T-helper 2 cell treated with Interferon-gamma antibody and Interleukin-4, amounts not matched to agents 5 μg/mL and 100 μg/mL, for 36 hours (primary cell): Measurements from ENCODE around the gene SLITRK4.

Source experiments
- DNase-seq: peaks from one replicate; pipeline ENCODE4 v3.0.0; 2021; ENCODE audit warnings: low spot score
- H3K27ac Mint-ChIP-seq: one replicate; pipeline ENCODE4 v1.8.0; 2021; ENCODE audit warnings: mild to moderate bottlenecking, mixed read lengths
- H3K27me3 Mint-ChIP-seq: one replicate; pipeline ENCODE4 v1.8.0; 2021; ENCODE audit warnings: low read depth, mixed read lengths
- H3K36me3 Mint-ChIP-seq: one replicate; pipeline ENCODE4 v1.8.0; 2021; ENCODE audit warnings: low read depth, mixed read lengths
- H3K4me1 Mint-ChIP-seq: one replicate; pipeline ENCODE4 v1.8.0; 2021; ENCODE audit warnings: low read depth, mixed read lengths
- H3K4me3 Mint-ChIP-seq: one replicate; pipeline ENCODE4 v1.8.0; 2022; ENCODE audit warnings: mild to moderate bottlenecking, moderate library complexity, mixed read lengths
- H3K9me3 Mint-ChIP-seq: one replicate; pipeline ENCODE4 v1.8.0; 2021; ENCODE audit warnings: mixed read lengths

SLITRK4 gene

DNA sequence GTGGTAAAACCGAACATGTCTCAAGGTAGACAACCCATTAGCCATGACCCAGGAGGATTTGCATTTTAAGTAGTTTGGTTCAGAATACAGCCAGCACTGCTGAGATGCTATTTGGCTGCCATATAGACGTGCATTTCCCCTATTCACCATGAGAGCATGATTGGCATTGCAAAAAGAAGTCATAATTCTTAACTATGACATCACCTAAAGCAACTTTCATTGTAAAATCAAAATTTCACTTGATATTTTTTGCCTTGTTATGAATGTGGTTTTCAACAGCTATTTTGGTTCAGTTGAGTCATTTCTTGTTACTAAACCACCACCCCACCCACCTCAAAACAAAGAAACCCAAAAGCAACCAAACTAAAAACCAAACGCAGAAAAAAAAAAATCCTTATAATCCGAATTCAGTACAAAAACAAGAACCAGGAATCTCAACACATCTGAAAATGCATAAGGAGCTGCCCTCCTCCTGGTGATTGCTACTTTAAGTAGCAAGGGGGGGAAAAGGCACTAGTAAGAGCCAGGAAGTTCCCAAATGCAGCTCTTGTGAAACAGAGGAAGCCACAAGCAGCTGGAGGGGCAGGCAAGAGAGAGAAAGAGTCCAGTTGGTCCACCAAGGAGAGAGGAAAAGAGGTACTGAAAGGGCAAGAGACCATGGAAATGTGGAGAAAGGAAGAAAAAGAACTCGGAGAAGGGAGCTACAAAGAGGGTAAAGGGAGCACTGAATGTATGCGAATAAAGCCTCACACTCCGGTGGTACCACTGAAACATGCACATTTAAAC, 3.1 kb downstream of the SLITRK4 start:
- Mint-ChIP-seq H3K9me3 (no peaks in the 10 kb centered on the region), H3K4me1 (no peaks in the 10 kb centered on the region), H3K27ac (peak overlapping the region; percentile 41), H3K27me3 (peaks cover 11% of the 10 kb centered on the region), H3K4me3 (no peak overlapping the region), H3K36me3 (no peaks in the 10 kb centered on the region)
- DNase-seq = no peak

GRCh38 chrX:143623657-143624056, 12.2 kb downstream of the SLITRK4 start:
- H3K27me3 Mint-ChIP-seq = no peaks in the 10 kb centered on the region
- H3K9me3 Mint-ChIP-seq = no peaks in the 10 kb centered on the region
- H3K36me3 Mint-ChIP-seq = no peaks in the 10 kb centered on the region
- H3K4me3 Mint-ChIP-seq = no peak overlapping the region
- H3K4me1 Mint-ChIP-seq = no peaks in the 10 kb centered on the region
- no peak overlapping the region for H3K27ac Mint-ChIP-seq
- DNase-seq = no peak

- DNase-seq = no peak
- Mint-ChIP-seq H3K27ac (no peak overlapping the region), H3K4me3 (no peak overlapping the region), H3K36me3 (no peaks in the 10 kb centered on the region), H3K27me3 (no peaks in the 10 kb centered on the region), H3K4me1 (no peaks in the 10 kb centered on the region), H3K9me3 (no peaks in the 10 kb centered on the region)
Observed at GRCh38 chrX:143621276-143621675, 14.6 kb downstream of the SLITRK4 start.

DNA sequence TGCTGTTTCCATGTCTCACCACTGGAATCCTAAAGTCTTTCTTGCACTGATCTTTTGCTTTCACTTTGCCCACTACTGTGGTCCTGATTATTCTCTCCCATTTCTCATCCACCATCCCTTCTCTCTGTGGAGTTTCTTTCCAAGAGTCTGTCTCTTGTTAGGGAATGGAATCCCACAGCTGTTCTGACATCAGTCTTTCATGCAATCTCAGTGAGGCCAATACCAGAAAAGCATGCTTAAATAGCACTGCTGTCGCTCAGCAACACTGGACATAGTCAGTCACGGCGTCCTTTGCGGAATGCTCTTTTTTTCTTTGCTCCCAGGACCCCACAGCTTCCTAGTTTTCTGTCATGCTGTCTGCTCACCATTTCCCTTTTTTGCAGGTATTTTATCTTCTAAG, 20.1 kb downstream of the SLITRK4 start:
- H3K27ac Mint-ChIP-seq = no peak overlapping the region

GRCh38 chrX:143601809-143602208, 34.1 kb downstream of the SLITRK4 start:
- DNase-seq = no peak
- no peaks in the 10 kb centered on the region for H3K4me1 Mint-ChIP-seq
- no peak overlapping the region for H3K27ac Mint-ChIP-seq
- no peaks in the 10 kb centered on the region for H3K36me3 Mint-ChIP-seq
- H3K4me3 Mint-ChIP-seq = no peak overlapping the region
- H3K9me3 Mint-ChIP-seq = peaks cover 12% of the 10 kb centered on the region
- no peaks in the 10 kb centered on the region for H3K27me3 Mint-ChIP-seq

More for the DNA sequence above, 20.1 kb downstream of the SLITRK4 start:
- H3K4me3 Mint-ChIP-seq = no peak overlapping the region
- H3K9me3 Mint-ChIP-seq = peaks cover 4% of the 10 kb centered on the region
- no peaks in the 10 kb centered on the region for H3K4me1 Mint-ChIP-seq
- DNase-seq = no peak
- no peaks in the 10 kb centered on the region for H3K27me3 Mint-ChIP-seq
- no peaks in the 10 kb centered on the region for H3K36me3 Mint-ChIP-seq

- Mint-ChIP-seq H3K4me3 (no peak overlapping the region), H3K4me1 (no peaks in the 10 kb centered on the region), H3K27me3 (no peaks in the 10 kb centered on the region), H3K36me3 (no peaks in the 10 kb centered on the region), H3K9me3 (peaks cover 12% of the 10 kb centered on the region), H3K27ac (no peak overlapping the region)
- no peak for DNase-seq
Observed at GRCh38 chrX:143581240-143581639, 54.7 kb downstream of the SLITRK4 start.

- Mint-ChIP-seq H3K4me1 (no peaks in the 10 kb centered on the region), H3K27me3 (no peaks in the 10 kb centered on the region), H3K9me3 (peaks cover 12% of the 10 kb centered on the region), H3K4me3 (no peak overlapping the region), H3K27ac (no peak overlapping the region), H3K36me3 (no peaks in the 10 kb centered on the region)
- DNase-seq = no peak
Observed at GRCh38 chrX:143580266-143580665, 55.6 kb downstream of the SLITRK4 start.
